ENCODE data around the gene CYP2U1.
"Not testable (repeated sequence)": the region's sequence is repeated elsewhere in the genome, so short reads cannot be mapped to it uniquely, and the experiment has no call there.

The CYP2U1 gene

DNA sequence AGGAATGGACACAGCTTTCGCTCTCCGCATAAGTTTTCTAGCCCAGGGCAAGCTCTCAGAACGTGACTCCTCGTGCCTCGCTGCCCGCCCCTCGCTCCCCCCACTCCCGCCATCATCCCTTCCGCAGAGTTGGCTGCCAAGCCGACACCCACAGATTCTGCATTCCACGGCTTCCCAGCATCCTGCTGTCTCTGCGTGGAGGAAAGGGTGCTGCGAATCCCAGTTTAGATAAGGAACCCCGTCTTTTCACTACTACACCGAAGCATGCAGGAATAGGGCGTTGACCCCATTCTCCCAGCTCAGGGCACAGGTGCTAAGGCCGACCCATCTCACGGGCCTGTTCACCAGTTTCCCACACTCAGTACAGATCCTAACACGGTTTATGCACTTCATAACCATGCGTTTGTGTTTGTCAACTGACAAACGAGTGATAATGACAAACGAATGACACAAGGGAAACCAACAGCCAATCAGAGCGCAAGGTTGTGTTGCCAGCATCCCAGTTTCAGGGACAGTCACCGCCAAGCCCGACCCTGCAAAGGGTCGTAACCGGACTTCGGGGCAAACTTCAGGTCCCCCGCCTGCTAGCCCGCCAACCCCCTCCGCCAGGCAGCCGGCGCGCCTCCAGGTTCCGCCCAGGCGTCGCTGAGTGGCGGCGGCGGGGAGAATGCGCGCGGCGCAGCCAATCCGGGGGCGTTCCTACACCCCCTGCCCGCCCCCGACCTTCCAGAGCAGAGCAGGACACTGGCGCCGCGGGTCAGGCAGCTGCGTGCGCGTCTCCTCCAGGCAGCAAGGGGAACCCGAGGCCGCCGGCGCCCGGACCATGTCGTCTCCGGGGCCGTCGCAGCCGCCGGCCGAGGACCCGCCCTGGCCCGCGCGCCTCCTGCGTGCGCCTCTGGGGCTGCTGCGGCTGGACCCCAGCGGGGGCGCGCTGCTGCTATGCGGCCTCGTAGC is at the start of gene CYP2U1:
Gene CYP2U1 (plus strand): TSS at position 729 of the 954 bp plus-strand sequence. CDS start 95 bp downstream, at position 824.
- peak; percentile 93 for DNase-seq (ENCODE audit: low spot score)

DNA sequence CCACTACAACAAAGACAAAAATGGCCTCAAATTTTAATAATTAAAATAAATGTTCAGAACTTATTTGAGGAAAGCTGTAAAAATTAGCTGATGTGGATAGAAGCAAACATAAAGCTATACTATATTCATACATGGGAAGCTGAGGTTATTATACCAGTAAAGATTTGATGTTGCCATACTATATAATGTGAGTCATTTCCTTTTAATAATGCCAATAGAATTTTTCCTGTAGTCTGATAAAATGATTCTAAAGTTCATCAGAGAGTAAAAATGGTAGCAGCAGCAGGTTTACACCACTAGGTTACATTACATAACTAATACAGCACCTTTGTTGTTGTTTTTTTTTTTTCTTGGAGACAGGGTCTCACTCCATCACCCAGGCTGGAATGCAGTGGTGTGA is 45.5 kb upstream of the CYP2U1 start:
- DNase-seq (ENCODE audit: low spot score) = no peak

DNA sequence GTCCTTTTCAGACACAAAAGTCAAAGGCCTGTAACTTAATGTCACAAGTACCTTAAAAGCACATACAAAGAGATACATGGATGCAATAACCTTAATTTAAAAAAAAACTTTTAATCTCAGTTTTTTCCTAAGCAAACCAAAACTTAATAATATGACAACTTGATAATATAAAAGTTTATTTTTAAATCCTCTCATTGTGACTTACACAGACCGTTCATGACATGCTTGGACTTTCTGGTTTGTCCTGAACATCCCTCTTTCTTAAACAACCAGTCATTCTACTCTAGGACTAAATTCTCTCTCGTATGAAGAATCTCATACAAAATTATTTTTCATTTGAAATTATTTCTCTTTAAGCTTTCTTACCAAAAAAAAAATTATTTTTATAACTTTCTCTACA is 43.1 kb upstream of the CYP2U1 start:
- DNase-seq (ENCODE audit: low spot score) = no peak

DNA sequence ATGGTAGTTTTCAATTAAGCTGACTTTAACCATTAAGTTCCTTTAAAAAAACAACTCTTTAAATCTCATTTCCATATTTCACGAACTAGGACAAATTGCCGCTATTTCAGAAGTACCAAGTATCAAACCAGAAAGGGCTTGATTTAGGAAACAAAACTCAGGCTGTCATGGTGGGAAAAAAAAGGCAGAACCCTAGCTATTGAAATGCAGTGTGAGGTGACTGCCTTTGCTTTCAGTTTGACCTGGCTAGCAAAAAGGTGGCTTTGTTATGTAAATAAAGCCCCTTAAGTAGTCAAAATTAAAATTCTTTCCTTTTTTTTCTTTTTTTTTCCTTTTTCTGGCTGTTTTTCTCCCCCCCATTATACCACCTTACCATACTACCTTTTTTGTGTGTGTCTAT is 40.6 kb upstream of the CYP2U1 start:
- no peak for DNase-seq (ENCODE audit: low spot score)

DNA sequence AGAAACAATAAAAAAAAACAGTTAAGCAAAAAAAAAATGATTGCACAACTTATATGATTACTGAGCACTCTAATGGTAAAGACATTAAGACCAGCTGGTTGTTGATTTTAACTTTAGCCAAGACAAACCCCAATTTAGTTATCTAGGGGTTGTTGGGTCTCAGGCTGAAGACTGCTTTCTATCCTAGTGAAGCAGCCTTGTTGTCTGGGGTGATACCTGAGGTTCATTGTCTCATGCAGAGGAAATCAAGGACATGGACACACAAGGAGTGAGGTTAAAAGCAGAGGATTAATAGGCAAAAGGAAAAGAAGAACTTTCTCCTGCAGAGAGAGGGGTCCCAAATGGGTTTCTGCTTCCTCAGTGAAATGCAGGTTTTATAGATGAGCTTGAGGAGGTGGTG is 40.0 kb upstream of the CYP2U1 start:
- no peak for DNase-seq (ENCODE audit: low spot score)

DNA sequence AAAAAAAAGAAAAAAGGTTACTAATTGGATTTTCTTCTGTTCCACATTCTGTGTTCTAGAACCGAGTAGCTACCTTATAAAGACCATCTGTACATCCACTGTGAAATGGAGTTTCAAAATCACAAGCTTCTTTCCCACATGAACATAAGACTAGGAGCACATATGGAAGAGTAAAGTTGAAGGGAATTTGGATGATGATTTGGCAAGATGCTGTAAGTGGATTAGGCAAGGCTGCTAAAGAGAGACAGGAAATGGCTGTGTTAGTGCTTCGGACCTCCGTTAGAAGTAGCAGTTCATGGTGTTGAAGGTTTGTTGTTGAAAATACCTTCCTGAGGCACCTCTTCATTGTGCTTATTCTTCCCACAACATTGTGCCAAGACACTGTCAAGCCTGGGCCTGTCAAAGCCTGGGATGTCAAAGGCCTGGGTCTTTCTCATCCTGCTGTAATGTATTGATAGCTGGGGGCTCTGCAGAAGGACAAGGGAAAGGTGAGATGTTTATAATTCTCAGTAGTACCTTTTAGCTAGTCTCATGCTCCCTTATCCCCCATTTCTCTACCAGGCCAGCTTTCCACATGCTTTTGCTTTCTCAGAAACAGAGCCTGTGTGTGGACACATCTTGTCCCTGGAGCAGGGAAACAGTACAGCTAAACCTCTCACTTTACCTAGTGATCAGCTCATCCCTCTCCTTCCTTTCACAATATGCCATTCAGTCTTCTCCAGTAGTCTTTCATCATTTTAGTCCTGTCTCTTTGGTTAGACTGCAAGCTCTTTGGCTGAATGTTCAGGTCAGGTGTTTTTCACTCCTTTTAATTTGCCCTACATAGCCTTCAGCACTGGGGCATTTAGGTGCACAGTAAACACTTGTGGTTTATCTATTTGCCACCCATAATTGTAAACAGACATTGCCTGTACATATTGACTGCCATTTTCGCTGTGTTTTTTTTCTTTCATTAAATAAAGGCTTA is 37.9 kb upstream of the CYP2U1 start:
- DNase-seq (ENCODE audit: low spot score) = no peak

DNA sequence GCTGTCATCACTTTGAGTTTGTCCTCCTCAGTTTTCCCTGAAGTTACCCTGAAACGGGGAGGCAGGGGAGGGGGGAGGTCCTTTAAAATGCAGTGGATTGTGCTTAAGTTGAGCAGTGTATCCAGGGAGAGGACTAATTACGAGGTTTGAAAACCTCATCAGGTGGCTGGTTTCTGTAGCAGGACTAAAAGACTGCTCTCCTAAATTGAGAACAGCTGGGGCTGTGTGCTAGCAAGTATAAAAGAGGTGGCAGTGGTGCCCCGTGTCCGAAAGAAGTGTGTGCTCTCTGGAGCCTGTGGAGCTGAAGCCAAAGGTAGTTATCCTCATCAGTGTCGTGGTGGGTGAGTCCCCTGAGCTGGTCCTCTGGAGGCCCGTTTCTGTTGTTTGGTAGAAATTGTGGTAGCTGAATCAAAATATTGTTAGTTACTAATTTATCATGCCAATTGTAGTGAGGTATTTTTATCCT is 37.2 kb upstream of the CYP2U1 start:
- DNase-seq (ENCODE audit: low spot score) = no peak

DNA sequence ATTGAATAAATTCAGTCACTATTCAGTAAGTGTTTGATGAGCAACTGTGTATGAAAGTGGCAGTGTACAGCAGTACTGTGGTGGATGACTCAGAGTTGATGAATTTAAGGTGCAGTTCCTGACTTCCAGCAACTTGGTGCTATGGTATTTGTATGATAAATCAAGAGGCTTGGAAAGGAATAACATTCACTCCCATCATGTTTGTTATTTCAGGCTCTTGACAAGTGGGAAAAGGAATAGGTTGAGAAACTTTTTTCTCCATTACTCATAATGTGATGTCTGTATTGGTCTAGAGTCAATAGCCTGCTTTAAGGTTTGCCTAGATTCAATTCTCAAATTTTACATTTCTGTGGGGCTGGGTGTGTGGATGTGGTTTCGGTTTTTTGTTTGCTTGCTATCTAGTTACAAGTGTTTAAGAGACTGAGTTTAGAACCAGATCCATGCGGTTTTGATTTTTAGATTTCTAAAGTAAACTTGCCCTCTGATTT is 35.1 kb upstream of the CYP2U1 start:
- DNase-seq (ENCODE audit: low spot score) = no peak

DNA sequence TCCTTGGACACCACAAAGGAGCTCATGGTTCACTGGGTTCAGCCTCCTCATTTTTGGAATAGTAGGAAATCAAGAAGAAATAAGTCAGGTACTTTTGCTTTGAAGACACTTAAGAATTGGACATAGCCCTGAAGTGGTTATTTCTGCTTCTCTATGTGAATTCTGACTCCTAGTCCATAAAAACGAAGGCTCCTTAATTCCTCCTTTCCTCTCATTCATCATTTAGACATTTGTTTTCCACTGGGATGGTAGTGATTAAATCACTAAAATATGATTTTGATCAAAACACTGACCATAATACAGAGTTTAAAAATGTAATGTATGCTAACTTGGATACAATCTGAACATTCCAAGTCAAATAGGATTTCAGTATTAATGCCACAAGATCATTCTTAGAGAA is 34.7 kb upstream of the CYP2U1 start:
- no peak for DNase-seq (ENCODE audit: low spot score)

DNA sequence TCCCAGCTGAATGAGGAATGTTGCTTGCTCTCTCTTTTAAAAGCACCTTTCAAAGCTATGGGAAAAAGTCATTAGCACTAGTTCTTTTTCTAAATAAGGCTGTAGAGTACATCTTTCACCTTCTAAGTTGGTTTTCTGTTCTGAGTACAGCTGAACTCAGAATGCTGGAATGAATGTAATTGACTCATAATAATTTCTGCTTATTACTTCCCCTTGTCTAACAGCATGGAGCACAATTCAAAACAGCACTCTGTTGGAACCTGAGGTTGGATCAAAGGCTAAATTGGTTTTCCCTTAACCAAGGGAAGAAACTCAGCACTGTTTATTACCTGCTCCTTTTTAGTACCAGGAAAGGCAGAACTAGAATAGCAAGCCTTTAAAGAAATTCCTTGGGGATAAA is 33.5 kb upstream of the CYP2U1 start:
- DNase-seq (ENCODE audit: low spot score) = no peak

DNA sequence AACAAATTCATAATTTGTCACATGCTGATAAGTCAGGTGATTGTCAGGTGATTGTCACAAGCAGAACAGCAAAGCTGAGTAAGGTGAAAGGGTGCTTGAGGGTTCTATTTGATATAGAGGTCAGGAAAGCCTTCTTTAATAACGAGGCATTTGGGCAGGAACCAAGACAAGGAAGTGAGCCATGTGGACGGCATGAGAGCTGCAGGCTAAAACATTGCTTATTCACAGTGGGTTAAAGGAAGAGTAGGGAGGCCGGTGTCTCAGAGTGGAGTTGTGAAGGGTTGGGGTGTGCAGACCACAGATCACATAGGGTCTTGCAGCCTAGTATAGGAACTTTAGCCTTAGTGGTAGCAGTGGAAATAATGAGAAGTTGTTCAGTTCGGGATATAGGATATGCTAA is 31.3 kb upstream of the CYP2U1 start:
- no peak for DNase-seq (ENCODE audit: low spot score)

DNA sequence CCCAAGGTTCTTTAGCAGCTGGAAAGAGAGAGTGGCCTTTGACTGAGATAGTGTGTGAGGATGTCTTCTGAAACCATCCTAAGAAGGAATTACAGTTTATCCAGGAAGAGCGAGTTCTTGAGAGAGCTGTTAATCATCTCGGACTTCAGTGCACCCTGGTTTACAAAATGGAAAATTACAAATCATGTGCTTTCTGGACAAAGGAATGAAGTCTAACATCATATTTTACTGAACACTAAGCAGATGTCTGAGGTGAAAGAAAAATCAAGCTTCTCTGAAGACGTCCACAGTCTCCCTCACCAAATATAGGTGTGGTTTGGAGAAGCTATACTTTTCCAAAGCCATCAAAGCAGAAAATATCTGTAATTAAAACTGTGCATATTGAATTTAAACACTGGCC is 30.8 kb upstream of the CYP2U1 start:
- no peak for DNase-seq (ENCODE audit: low spot score)

DNA sequence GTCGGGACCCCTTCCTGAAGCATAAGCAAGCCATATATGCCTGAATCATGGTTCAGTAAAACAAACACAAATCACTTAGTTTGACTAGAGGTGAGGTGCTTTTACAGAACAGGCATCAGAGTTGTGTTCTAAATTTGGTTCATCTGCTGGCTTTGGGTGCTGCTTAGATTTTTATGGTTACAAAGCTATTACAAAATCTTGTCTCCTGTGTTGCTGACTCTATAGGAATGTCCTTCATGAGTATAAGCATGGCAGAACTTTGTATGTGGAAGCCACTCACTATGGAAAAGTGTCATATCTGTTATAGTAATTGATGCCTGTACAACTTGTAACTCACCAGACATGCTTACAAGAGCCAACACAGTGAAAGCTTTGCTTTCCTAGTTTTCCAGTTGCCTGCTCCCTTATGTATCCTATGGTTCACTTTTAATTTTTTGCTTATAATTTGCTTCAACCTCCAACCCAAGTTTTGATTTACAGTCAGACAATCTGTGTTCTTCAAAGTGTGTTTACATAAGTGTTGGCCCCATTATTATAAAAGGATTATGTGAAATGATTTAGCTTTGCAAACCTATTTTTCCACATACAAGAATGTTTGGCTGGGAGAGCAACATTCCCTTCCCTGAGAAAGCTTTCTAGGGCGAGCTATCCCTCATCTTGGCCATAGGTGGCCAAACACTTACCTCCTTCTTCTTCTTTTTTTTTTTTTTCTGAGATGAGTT is 30.0 kb upstream of the CYP2U1 start:
- no peak for DNase-seq (ENCODE audit: low spot score)

DNA sequence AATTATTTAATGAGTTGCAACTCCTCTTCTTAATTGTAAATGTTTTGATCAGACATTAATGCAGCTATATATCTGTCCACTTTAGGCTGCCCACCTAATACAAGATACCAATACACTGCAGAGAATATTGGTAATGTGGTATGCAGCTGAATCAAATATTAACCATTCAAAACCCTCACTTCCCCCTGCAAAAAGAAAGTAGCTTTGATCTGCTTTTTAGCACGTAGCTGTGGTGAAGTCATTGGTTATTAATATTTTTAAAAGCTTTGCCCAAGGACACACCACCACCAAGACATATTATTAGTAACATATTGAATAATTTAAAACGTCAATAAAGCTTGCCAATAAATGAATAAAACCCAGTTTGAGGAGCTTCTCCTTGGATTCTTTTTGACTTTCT is 28.6 kb upstream of the CYP2U1 start:
- no peak for DNase-seq (ENCODE audit: low spot score)

DNA sequence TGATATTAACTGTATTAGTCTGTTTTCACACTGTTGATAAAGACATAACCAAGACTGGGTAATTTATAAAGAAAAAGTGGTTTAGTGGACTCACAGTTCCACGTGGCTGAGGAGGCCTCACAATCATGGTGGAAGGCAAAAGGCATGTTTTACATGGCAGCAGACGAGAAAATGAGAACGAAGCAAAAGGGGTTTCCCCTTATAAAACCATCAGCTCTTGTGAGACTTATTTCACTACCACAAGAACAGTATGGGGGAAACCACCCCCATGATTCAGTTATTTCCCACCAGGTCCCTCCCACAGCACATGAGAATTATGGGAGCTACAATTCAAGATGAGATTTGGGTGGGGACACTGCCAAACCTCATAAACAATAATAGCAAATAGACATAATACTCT is 26.3 kb upstream of the CYP2U1 start:
- not testable (repeated sequence) for DNase-seq (ENCODE audit: low spot score)

DNA sequence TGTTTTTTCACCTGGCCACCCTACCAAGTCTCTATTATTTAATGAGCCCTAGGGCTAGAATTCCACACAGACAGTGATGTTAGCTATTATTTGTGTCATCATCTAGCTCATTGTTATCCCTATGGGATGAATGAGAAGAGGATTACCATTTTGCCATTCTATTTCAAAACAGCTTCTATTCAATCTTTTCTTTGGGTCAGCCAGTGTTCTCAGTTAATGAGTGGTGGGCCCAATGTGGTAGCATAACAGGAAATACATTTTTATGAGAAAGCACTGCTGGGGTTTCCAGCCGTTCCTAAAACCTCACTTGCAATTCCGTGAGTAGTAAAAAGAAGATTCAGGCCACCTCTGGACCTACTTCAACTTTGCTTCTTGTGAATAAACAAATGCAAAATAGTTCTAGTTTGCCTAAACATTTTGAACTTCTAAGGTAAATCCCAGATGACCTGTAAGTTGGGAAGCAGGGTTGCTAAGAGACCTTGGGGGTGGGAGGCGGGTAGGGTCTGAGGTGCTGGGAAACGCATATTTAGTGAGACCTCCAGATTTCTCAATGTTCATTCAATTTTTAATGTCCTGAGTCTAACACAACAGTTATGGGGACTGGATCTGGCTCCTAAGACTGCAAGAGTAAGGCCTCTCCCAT is 24.8 kb upstream of the CYP2U1 start:
- DNase-seq (ENCODE audit: low spot score) = no peak

DNA sequence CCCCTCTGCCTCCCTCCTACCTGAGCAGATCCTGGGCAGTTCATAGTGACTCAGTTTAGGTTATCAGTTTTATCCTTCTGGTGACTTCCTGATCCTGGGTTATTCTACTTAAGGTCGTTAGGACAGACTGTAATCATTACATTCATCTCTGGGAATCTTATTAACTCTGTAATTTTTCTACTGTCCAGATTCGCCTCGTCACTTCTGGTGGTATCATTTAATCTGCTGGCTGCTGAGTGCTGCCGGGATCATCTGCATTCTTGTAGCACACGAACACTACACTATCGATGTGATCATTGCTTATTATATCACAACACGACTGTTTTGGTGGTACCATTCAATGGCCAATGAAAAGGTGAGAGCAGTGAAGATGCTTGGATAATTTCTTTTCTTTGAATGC is 23.0 kb upstream of the CYP2U1 start:
- no peak for DNase-seq (ENCODE audit: low spot score)

DNA sequence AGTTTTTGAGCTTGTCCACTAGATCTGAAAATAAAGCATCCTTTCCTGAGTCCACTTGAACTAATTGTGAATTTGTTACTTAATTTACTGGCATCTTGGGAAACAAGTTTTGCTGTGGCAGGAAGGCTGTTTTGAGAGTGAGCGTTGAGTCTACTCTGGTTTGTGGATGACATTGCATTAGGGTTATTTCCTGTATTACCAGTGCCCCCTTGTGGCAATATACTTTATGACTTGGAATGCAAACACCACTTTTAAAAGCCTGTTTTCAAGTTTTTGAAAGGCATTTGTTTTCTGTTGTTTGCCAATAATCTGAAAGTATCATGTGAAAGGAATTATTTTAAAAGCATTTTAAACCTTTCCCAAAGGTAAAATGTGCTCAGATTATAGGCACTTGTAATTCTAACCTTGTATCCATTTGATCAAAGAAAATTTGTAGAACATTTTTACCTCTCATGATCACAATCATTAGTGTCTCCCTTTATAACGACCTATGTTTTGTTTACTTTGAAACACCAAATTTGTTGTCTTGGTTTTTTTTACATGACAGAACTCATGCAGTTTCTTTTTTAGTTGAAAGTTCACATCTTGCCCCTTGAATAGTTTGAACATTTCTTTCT is 18.0 kb upstream of the CYP2U1 start:
- peak; percentile 82 for DNase-seq (ENCODE audit: low spot score)

DNA sequence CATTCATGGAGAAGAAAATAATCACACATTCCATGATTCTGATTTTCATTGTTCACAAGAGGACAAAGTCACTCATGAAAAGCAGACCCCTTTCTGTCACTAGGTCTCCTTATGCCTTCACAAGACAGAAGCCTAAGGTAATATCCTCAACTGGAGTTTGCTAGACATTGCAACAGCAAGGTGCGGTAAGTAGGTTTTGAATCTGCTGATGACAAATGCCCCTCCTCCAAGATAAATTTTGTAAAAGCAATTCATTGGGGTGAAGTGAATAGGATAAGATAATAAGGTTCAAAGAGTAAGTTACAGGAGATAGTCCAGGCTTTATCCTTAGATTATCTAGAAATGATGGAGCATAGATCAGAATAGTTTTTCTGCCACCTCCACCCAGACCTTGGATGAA is 16.1 kb upstream of the CYP2U1 start:
- no peak for DNase-seq (ENCODE audit: low spot score)

DNA sequence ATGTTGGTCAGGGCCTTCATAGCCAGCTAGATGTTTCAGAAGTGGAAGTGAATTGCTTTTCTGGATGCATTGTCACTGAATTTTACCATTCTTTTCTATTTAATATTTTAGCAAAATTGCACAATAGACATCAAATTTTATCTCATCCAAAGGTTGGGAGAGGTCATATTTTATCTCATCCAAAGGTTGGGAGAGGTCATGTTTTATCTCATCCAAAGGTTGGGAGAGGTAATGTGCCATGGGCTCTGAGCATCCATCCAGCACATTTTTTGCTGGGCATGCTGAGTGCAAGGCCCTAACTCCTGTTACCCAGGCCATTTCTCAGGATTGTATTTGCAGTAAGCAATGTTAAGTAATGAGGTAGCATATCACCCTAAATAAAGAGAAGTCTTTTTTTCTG is 14.7 kb upstream of the CYP2U1 start:
- DNase-seq (ENCODE audit: low spot score) = no peak

DNA sequence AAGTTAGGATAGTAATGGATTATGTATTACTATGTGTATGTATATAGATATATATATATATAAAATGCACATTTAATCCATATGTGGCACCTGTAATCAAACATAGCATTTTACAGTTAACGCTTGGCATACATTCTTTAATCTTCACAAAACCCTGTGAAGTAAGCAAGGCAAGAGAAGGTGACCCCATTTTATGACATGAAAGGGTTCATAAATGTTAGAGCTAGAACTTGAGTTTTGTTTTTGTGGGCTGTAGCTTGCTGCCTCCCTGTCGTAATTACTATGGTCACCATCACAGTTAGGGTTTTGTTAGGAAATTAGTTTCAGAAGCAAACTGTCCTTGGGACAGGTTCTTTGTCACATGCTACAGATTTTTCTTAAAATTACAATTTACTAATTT is 13.8 kb upstream of the CYP2U1 start:
- no peak for DNase-seq (ENCODE audit: low spot score)

Data from Ammon's horn (tissue), 1 donor.